HCT116 (cell line): ENCODE data around the gene MAL. TPM values are rescaled to one million over a fixed set of nuclear protein-coding genes. Genes with fewer than 3 reads are reported as not detected.

Experiments
- ATAC-seq: fragments of 200-7000 bp; cut with Tn5 transposase; 2 replicates; pipeline ENCODE4 v1.9.1; 2020; ENCODE audit warnings: mild to moderate bottlenecking, moderate library complexity
- BruUV-seq: library from RNA; stranded (reverse); fragments of 400-500 nt; replicated peaks from 2 replicates; lab custom pipeline; 2021; lab: Mats Ljungman, UMichigan
- CTCF ChIA-PET: fragments of 300-600 bp; sonication (Branson Sonifier 250); formaldehyde crosslinking; loops from one replicate; lab custom pipeline; 2021; ENCODE audit warnings: antibody characterized with exemption; lab: Charles Lee
- POLR2A ChIA-PET: fragments of 300-600, 350-600 bp; sonication (Branson Sonifier 250); formaldehyde crosslinking; loops from one replicate; lab custom pipeline; 2021; ENCODE audit warnings: antibody characterized with exemption; lab: Charles Lee
- RAD21 ChIA-PET, 2 experiments: fragments of 300-600 bp; sonication (Branson Sonifier 250); formaldehyde crosslinking; loops; one replicate each; lab custom pipeline; 2023; ENCODE audit warnings: low total read pairs in 2 of 2; ENCODE audit not compliant: uncharacterized antibody in 2 of 2, unreplicated experiment in 2 of 2, low non-redundant PET in 1 of 2; lab: Charles Lee
- DNase-seq: peaks from one replicate; pipeline ENCODE4 v3.0.0-alpha.2; 2010; ENCODE audit warnings: low read depth, low spot score
- H2AFZ ChIP-seq: fragments of 200-600 bp; shearing (Covaris generic), sonication (generic); 2 replicates; pipeline ENCODE4 v1.6.1; 2017; ENCODE audit warnings: low read depth, mixed run types, mixed read lengths, antibody characterized with exemption, low read length; ENCODE audit not compliant: poor library complexity, severe bottlenecking
- H3K27ac ChIP-seq: 2 replicates; pipeline ENCODE4 v1.5.1; 2012; ENCODE audit warnings: low read depth, low read length
- H3K27me3 ChIP-seq: fragments of 200-600 bp; sonication (generic); 2 replicates; pipeline ENCODE4 v1.6.1; 2016; ENCODE audit warnings: mixed run types, low read length, mixed read lengths; ENCODE audit not compliant: insufficient read depth
- H3K36me3 ChIP-seq, 2 experiments: fragments of 200-500 bp in 1 of 2; fragments of 200-600 bp in 1 of 2; sonication (Bioruptor generic) in 1 of 2; sonication (generic) in 1 of 2; 2 replicates each; pipeline versions ENCODE4 v1.5.1 to v1.6.1; 2014 to 2016; ENCODE audit warnings: low read length in 2 of 2, inconsistent platforms in 1 of 2, mixed read lengths in 1 of 2, mixed run types in 1 of 2; ENCODE audit not compliant: insufficient read depth in 2 of 2, control insufficient read depth in 1 of 2
- H3K4me1 ChIP-seq, 2 experiments: fragments of 200-600 bp in 1 of 2; sonication (generic) in 1 of 2; 2 replicates each; pipeline versions ENCODE4 v1.5.1 to v1.6.1; 2012 to 2017; ENCODE audit warnings: low read length in 2 of 2, inconsistent platforms in 1 of 2, mild to moderate bottlenecking in 1 of 2, mixed read lengths in 1 of 2, mixed run types in 1 of 2, moderate library complexity in 1 of 2; ENCODE audit not compliant: insufficient read depth in 2 of 2, control insufficient read depth in 1 of 2
- H3K4me2 ChIP-seq: fragments of 200-600 bp; sonication (generic); 2 replicates; pipeline ENCODE4 v1.6.1; 2017; ENCODE audit warnings: mixed run types, low read length, mixed read lengths
- H3K4me3 ChIP-seq, 2 experiments: fragments of 200-600 bp in 1 of 2; sonication (generic) in 1 of 2; replicated peaks in 1 of 2; 2 replicates each; pipeline ENCODE4 v1.5.1; 2011 to 2016; ENCODE audit warnings: low read length in 2 of 2, control low read depth in 1 of 2, low read depth in 1 of 2, mild to moderate bottlenecking in 1 of 2, mixed read lengths in 1 of 2, mixed run types in 1 of 2
- H3K79me2 ChIP-seq: fragments of 200-600 bp; sonication (generic); 2 replicates; pipeline ENCODE4 v1.6.1; 2017; ENCODE audit warnings: mild to moderate bottlenecking, mixed run types, low read length, moderate library complexity, mixed read lengths; ENCODE audit not compliant: insufficient read depth
- H3K9ac ChIP-seq: fragments of 200-600 bp; sonication (generic); 2 replicates; pipeline ENCODE4 v1.6.1; 2016; ENCODE audit warnings: low read length, mixed read lengths
- H3K9me2 ChIP-seq: fragments of 200-600 bp; sonication (generic), shearing (Covaris generic); 2 replicates; pipeline ENCODE4 v1.6.1; 2017; ENCODE audit warnings: mixed run types, mild to moderate bottlenecking, moderate library complexity; ENCODE audit not compliant: insufficient read depth
- H3K9me3 ChIP-seq, 2 experiments: fragments of 200-500 bp in 1 of 2; fragments of 200-600 bp in 1 of 2; sonication (Bioruptor generic) in 1 of 2; sonication (generic) in 1 of 2; 2 replicates each; pipeline ENCODE4 v1.6.1; 2014 to 2017; ENCODE audit warnings: low read length in 2 of 2, mixed read lengths in 2 of 2, inconsistent platforms in 1 of 2, low read depth in 1 of 2, mild to moderate bottlenecking in 1 of 2, mixed run types in 1 of 2, moderate library complexity in 1 of 2; ENCODE audit not compliant: control insufficient read depth in 1 of 2, insufficient read depth in 1 of 2
- H4K20me1 ChIP-seq: fragments of 200-600 bp; sonication (generic), shearing (Covaris generic); 2 replicates; pipeline ENCODE4 v1.6.1; 2017; ENCODE audit warnings: mixed run types, mild to moderate bottlenecking, moderate library complexity; ENCODE audit not compliant: insufficient read depth
- ATF3 ChIP-seq: IDR thresholded peaks from 2 replicates; pipeline ENCODE4 v1.6.1; 2012
- CBX3 ChIP-seq: IDR thresholded peaks from 2 replicates; pipeline ENCODE4 v1.6.1; 2012; ENCODE audit warnings: low read depth
- CTCF ChIP-seq, 3 experiments: fragments of 200-600 bp in 1 of 3; sonication (generic) in 1 of 3; IDR thresholded peaks in 2 of 3; conservative IDR thresholded peaks in 1 of 3; 2 replicates each; pipeline ENCODE4 v1.5.1; 2012 to 2017; ENCODE audit warnings: low read depth in 2 of 3, low read length in 2 of 3, antibody characterized with exemption in 1 of 3, borderline replicate concordance in 1 of 3, control low read depth in 1 of 3, mild to moderate bottlenecking in 1 of 3, mixed read lengths in 1 of 3, mixed run types in 1 of 3, moderate library complexity in 1 of 3; ENCODE audit not compliant: insufficient read depth in 1 of 3
- EGR1 ChIP-seq: IDR thresholded peaks from 2 replicates; pipeline ENCODE4 v1.6.1; 2012; ENCODE audit warnings: low read depth
- EZH2phosphoT487 ChIP-seq: fragments of 200-600 bp; IDR thresholded peaks from 2 replicates; pipeline ENCODE4 v1.6.1; 2018; ENCODE audit warnings: antibody characterized with exemption, borderline replicate concordance
- MAX ChIP-seq: IDR thresholded peaks from 2 replicates; pipeline ENCODE4 v1.6.1; 2012
- POLR2AphosphoS5 ChIP-seq: IDR thresholded peaks from 2 replicates; pipeline ENCODE4 v1.6.1; 2011; ENCODE audit warnings: mild to moderate bottlenecking, low read depth, low read length, moderate library complexity
- RAD21 ChIP-seq: IDR thresholded peaks from 2 replicates; pipeline ENCODE4 v1.6.1; 2012; ENCODE audit warnings: low read depth, mild to moderate bottlenecking
- SP1 ChIP-seq: IDR thresholded peaks from 2 replicates; pipeline ENCODE4 v1.6.1; 2012; ENCODE audit warnings: low read depth
- SRF ChIP-seq: IDR thresholded peaks from 2 replicates; pipeline ENCODE4 v1.6.1; 2012; ENCODE audit warnings: low read depth
- TCF7L2 ChIP-seq: IDR thresholded peaks from 2 replicates; pipeline ENCODE4 v1.7.0; 2011; ENCODE audit warnings: borderline replicate concordance, inconsistent platforms; ENCODE audit not compliant: insufficient read depth, insufficient read length; ENCODE audit errors: extremely low read depth
- ZBTB33 ChIP-seq: IDR thresholded peaks from 2 replicates; pipeline ENCODE4 v1.6.1; 2011; ENCODE audit warnings: mild to moderate bottlenecking, low read length, moderate library complexity; ENCODE audit not compliant: insufficient replicate concordance; ENCODE audit errors: extremely low read depth
- intact Hi-C: fragments of 100-400 bp; cut with micrococcal nuclease; formaldehyde crosslinking; loops from 2 replicates; pipeline ENCODE4 v1.10.0; 2022
- total RNA-seq: library from RNA; stranded (reverse); gene quantifications from one replicate; pipeline ENCODE4 v1.2.1, GENCODE V29; 2021; ENCODE audit not compliant: unreplicated experiment

MAL gene
- total RNA-seq, 1 experiment from 2014 or later, result not detected

GRCh38 chr2:94993176-94994062, 32.1 kb upstream of the MAL start (continued):
- no peak for TF ChIP-seq EZH2phosphoT487
- TF ChIP-seq, all 23 proteins: peak for 0

- Histone ChIP-seq H3K4me3 (no peak overlapping the region), H3K9me2 (no peaks in the 10 kb centered on the region), H3K4me1 (no peaks in the 10 kb centered on the region), H3K4me2 (no peak overlapping the region), H3K79me2 (no peaks in the 10 kb centered on the region), H3K9me3 (no peaks in the 10 kb centered on the region), H3K27me3 (peaks cover under 1% of the 10 kb centered on the region; the same call in 1 of the 2 replicates), H3K36me3 (no peaks in the 10 kb centered on the region), H4K20me1 (no peaks in the 10 kb centered on the region), H3K9ac (no peak overlapping the region), H2AFZ (no peak overlapping the region), H3K27ac (no peak overlapping the region)
- CTCF ChIA-PET, result interaction anchor here (1.0 kb wide), 1 partner anchor 85 kb away, joined by 4 read pairs; no protein-coding TSS in a partner anchor
- DNase-seq (no peak), ATAC-seq (no peak)
- BruUV-seq, result no TSS peak
- RAD21 ChIA-PET, result no interaction called here
- intact Hi-C loops, result no loop called here
- POLR2A ChIA-PET, result no interaction called here
- TF ChIP-seq CTCF (IDR thresholded peaks at IDR 0.05 in 2 of 3, conservative IDR thresholded peaks at IDR 0.05 in 1 of 3; ENCODE audit: borderline replicate concordance in 1 of 3, insufficient read depth in 1 of 3, low read depth in 2 of 3, low read length in 2 of 3) (no peak), ATF3 (no peak), SRF (no peak), SP1 (no peak), EZH2phosphoT487 (no peak), POLR2AphosphoS5 (no peak), TCF7L2 (no peak), EGR1 (no peak), CBX3 (no peak), ZBTB33 (no peak), MAX (no peak), RAD21 (no peak)
Measured at GRCh38 chr2:94994063-94994913, 31.2 kb upstream of the MAL start.
